H9 (cell line): Measurements from ENCODE around the gene FSTL1. TPM values are rescaled to one million over a fixed set of nuclear protein-coding genes. Genes with fewer than 3 reads are reported as not detected.

ENCODE experiments used
- DNase-seq: peaks from one replicate; pipeline ENCODE4 v3.0.0-alpha.2; 2017
- H2AFZ ChIP-seq: one replicate; pipeline ENCODE4 v1.6.1; 2013; ENCODE audit warnings: mild to moderate bottlenecking, low read length, control low read depth, moderate library complexity
- H2AK5ac ChIP-seq: 2 replicates; pipeline ENCODE4 v1.6.1; 2013; ENCODE audit warnings: low read length, control low read depth, mixed read lengths; ENCODE audit not compliant: insufficient read length
- H2BK120ac ChIP-seq: one replicate; pipeline ENCODE4 v1.6.1; 2013; ENCODE audit warnings: low read depth, mild to moderate bottlenecking, low read length, control low read depth, inconsistent platforms; ENCODE audit not compliant: poor library complexity, severe bottlenecking
- H2BK12ac ChIP-seq: 2 replicates; pipeline ENCODE4 v1.6.1; 2013; ENCODE audit warnings: low read length, control low read depth, mixed read lengths, low read depth; ENCODE audit not compliant: insufficient read length
- H2BK15ac ChIP-seq: 2 replicates; pipeline ENCODE4 v1.6.1; 2013; ENCODE audit warnings: low read depth, low read length, control low read depth
- H2BK20ac ChIP-seq: one replicate; pipeline ENCODE4 v1.6.1; 2013; ENCODE audit warnings: low read depth, mild to moderate bottlenecking, low read length, control low read depth, inconsistent platforms; ENCODE audit not compliant: poor library complexity, severe bottlenecking
- H2BK5ac ChIP-seq: 2 replicates; pipeline ENCODE4 v1.6.1; 2013; ENCODE audit warnings: low read length, control low read depth, mixed read lengths; ENCODE audit not compliant: insufficient read length
- H3K14ac ChIP-seq: 2 replicates; pipeline ENCODE4 v1.6.1; 2013; ENCODE audit warnings: low read length, control low read depth; ENCODE audit not compliant: insufficient read depth
- H3K18ac ChIP-seq: 2 replicates; pipeline ENCODE4 v1.6.1; 2013; ENCODE audit warnings: low read depth, mild to moderate bottlenecking, mixed read lengths, low read length, control low read depth; ENCODE audit not compliant: insufficient read length
- H3K23ac ChIP-seq: 2 replicates; pipeline ENCODE4 v1.6.1; 2013; ENCODE audit warnings: low read length, control low read depth, mixed read lengths, low read depth; ENCODE audit not compliant: insufficient read length
- H3K23me2 ChIP-seq: 2 replicates; pipeline ENCODE4 v1.6.1; 2013; ENCODE audit warnings: low read depth, mild to moderate bottlenecking, mixed read lengths, low read length, control low read depth; ENCODE audit not compliant: insufficient read length, poor library complexity, severe bottlenecking
- H3K27ac ChIP-seq: 2 replicates; pipeline ENCODE4 v1.5.1; 2013; ENCODE audit warnings: low read length, control low read depth, mixed read lengths, low read depth; ENCODE audit not compliant: insufficient read length
- H3K27me3 ChIP-seq: 2 replicates; pipeline ENCODE4 v1.6.1; 2013; ENCODE audit warnings: low read length, control low read depth, inconsistent platforms; ENCODE audit not compliant: insufficient read depth
- H3K4ac ChIP-seq: 2 replicates; pipeline ENCODE4 v1.6.1; 2013; ENCODE audit warnings: low read depth, mild to moderate bottlenecking, control low read depth, inconsistent platforms, low read length, moderate library complexity
- H3K4me1 ChIP-seq: 2 replicates; pipeline ENCODE4 v1.6.1; 2013; ENCODE audit warnings: low read length, control low read depth, inconsistent platforms; ENCODE audit not compliant: insufficient read depth
- H3K4me2 ChIP-seq: 2 replicates; pipeline ENCODE4 v1.6.1; 2013; ENCODE audit warnings: low read length, control low read depth, mixed read lengths; ENCODE audit not compliant: insufficient read length, insufficient read depth
- H3K56ac ChIP-seq: 2 replicates; pipeline ENCODE4 v1.6.1; 2013; ENCODE audit warnings: low read depth, mild to moderate bottlenecking, mixed read lengths, low read length, control low read depth; ENCODE audit not compliant: insufficient read length
- H3K79me1 ChIP-seq: 2 replicates; pipeline ENCODE4 v1.6.1; 2013; ENCODE audit warnings: low read depth, mild to moderate bottlenecking, moderate library complexity, low read length, control low read depth, inconsistent platforms; ENCODE audit not compliant: insufficient read depth, poor library complexity, severe bottlenecking
- H3K79me2 ChIP-seq: 2 replicates; pipeline ENCODE4 v1.6.1; 2013; ENCODE audit warnings: low read length, control low read depth, inconsistent platforms; ENCODE audit not compliant: insufficient read depth
- H3K9ac ChIP-seq: 2 replicates; pipeline ENCODE4 v1.6.1; 2013; ENCODE audit warnings: low read length, control low read depth, mixed read lengths; ENCODE audit not compliant: insufficient read length; ENCODE audit errors: extremely low read depth
- H3K9me3 ChIP-seq: one replicate; pipeline ENCODE4 v1.6.1; 2013; ENCODE audit warnings: low read depth, low read length, inconsistent platforms; ENCODE audit not compliant: control insufficient read depth
- H3T11ph ChIP-seq: one replicate; pipeline ENCODE4 v1.6.1; 2013; ENCODE audit warnings: mild to moderate bottlenecking, low read length, control low read depth, inconsistent platforms
- H4K20me1 ChIP-seq: one replicate; pipeline ENCODE4 v1.6.1; 2013; ENCODE audit not compliant: control insufficient read depth, insufficient read length, insufficient read depth
- H4K5ac ChIP-seq: 2 replicates; pipeline ENCODE4 v1.6.1; 2013; ENCODE audit warnings: low read depth, mild to moderate bottlenecking, mixed read lengths, low read length, control low read depth; ENCODE audit not compliant: insufficient read length
- H4K8ac ChIP-seq: replicated peaks from 2 replicates; pipeline ENCODE4 v1.6.1; 2013; ENCODE audit warnings: low read length, control low read depth, mixed read lengths, low read depth; ENCODE audit not compliant: insufficient read length
- H4K91ac ChIP-seq: 2 replicates; pipeline ENCODE4 v1.6.1; 2013; ENCODE audit warnings: low read depth, mild to moderate bottlenecking, moderate library complexity, mixed read lengths, low read length, control low read depth; ENCODE audit not compliant: insufficient read length
- H3K27ac Mint-ChIP-seq, 3 experiments: 2 replicates in 2 of 3; 3 replicates in 1 of 3; pipeline ENCODE4 v1.8.0; 2020 to 2021; ENCODE audit warnings: mixed read lengths in 3 of 3, mild to moderate bottlenecking in 1 of 3, moderate library complexity in 1 of 3
- H3K27me3 Mint-ChIP-seq: 2 replicates; pipeline ENCODE4 v1.8.0; 2021; ENCODE audit warnings: low read depth, mild to moderate bottlenecking, moderate library complexity, mixed read lengths
- H3K36me3 Mint-ChIP-seq, 3 experiments: 2 replicates in 2 of 3; 3 replicates in 1 of 3; pipeline ENCODE4 v1.8.0; 2020 to 2021; ENCODE audit warnings: low read depth in 3 of 3, mixed read lengths in 3 of 3; ENCODE audit not compliant: insufficient read depth in 1 of 3
- H3K4me1 Mint-ChIP-seq, 2 experiments: 2 replicates each; pipeline ENCODE4 v1.8.0; 2020; ENCODE audit warnings: mixed read lengths in 2 of 2
- H3K4me3 Mint-ChIP-seq, 2 experiments: 2 replicates in 1 of 2; 3 replicates in 1 of 2; pipeline ENCODE4 v1.8.0; 2020 to 2021; ENCODE audit warnings: mild to moderate bottlenecking in 2 of 2, mixed read lengths in 2 of 2, moderate library complexity in 1 of 2
- H3K9me3 Mint-ChIP-seq, 2 experiments: 2 replicates in 1 of 2; 3 replicates in 1 of 2; pipeline ENCODE4 v1.8.0; 2020; ENCODE audit warnings: mild to moderate bottlenecking in 2 of 2, mixed read lengths in 2 of 2, moderate library complexity in 1 of 2
- CTCF ChIP-seq: fragments of 200-600 bp; sonication (generic); conservative IDR thresholded peaks from 3 replicates; pipeline ENCODE4 v1.8.0; 2021; ENCODE audit warnings: antibody characterized with exemption, mild to moderate bottlenecking
- WGBS: extraction: QIAGEN DNeasy Blood & Tissue Kit; methylation state at CpG from one replicate; pipeline ENCODE4 v1.1.7; 2013; ENCODE audit warnings: missing lambda C conversion rate, low lambda C conversion rate, mixed read lengths; ENCODE audit not compliant: insufficient read length; ENCODE audit errors: extremely low coverage; 5-methylcytosine and 5-hydroxymethylcytosine counted together
- total RNA-seq: library from RNA; stranded (reverse); gene quantifications from 2 replicates; pipeline ENCODE4 v1.2.1, GENCODE V29; 2021

Gene FSTL1
- total RNA-seq, 1 experiment from 2014 or later: 326 TPM

DNA sequence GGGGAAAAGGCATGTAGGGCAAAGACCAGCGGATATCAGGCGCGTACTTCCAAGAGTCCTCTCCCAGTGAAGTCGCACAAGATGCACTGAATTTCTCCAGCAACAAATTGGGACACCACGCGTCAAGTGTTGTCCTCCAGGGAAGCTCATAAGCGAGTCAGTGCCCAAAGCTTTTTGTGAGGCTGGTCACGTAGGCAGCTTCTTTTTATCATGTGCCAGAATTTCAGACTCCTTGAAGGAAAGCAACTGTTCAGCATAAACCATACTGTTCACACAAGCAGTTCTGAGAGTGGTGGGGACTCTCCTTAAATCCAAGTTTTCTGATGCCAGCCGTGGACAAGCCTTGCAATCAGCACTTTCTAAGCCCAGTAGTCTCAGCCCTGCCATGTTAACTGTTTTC lies 10.1 kb upstream of the FSTL1 start:
- no peak overlapping the region for H3K4me3 Mint-ChIP-seq
- no peak overlapping the region for H4K91ac ChIP-seq

More for the DNA sequence above, 10.1 kb upstream of the FSTL1 start:
- no peaks in the 10 kb centered on the region; the same call in 1 of the 2 replicates for H3K27me3 Mint-ChIP-seq
- Histone ChIP-seq H3K23ac (no peak overlapping the region), H3K18ac (no peak overlapping the region), H2BK5ac (no peak overlapping the region), H3K23me2 (no peaks in the 10 kb centered on the region), H2BK120ac (no peak overlapping the region), H3K4ac (no peak overlapping the region), H2BK15ac (0 out of 2 replicates have a peak overlapping the region, but pooled peaks have one; percentile 55), H2AFZ (no peak overlapping the region), H2BK20ac (no peak overlapping the region), H3K56ac (no peak overlapping the region), H2AK5ac (no peak overlapping the region), H3K79me1 (no peaks in the 10 kb centered on the region), H4K20me1 (no peaks in the 10 kb centered on the region), H3K27ac (no peak overlapping the region), H3K4me1 (peaks cover 8% of the 10 kb centered on the region), H3K4me2 (no peak overlapping the region), H3K27me3 (no peaks in the 10 kb centered on the region), H3K79me2 (no peaks in the 10 kb centered on the region), H3K9ac (no peak overlapping the region), H4K8ac (no peak overlapping the region), H4K5ac (no peak overlapping the region), H3K9me3 (no peaks in the 10 kb centered on the region), H3K14ac (no peak overlapping the region), H3T11ph (no peak overlapping the region), H2BK12ac (no peak overlapping the region)
- DNase-seq: no peak
- WGBS: no CpG with 5 or more reads among the region's 9 CpGs
- H3K9me3 Mint-ChIP-seq: no peaks in the 10 kb centered on the region
- TF ChIP-seq CTCF: no peak
- H3K27ac Mint-ChIP-seq: no peak overlapping the region; a peak in 1 of 7 replicates
- peaks cover 21 to 32% of the 10 kb centered on the region in 2 experiments for H3K4me1 Mint-ChIP-seq
- no peaks in the 10 kb centered on the region; a peak in 2 of 7 replicates for H3K36me3 Mint-ChIP-seq
